ENCODE results near the gene ARHGAP6. TPM values are rescaled to one million over a fixed set of nuclear protein-coding genes. Genes with fewer than 3 reads are reported as not detected.

The ARHGAP6 gene
- total RNA-seq, 6 experiments from 2014 or later = 0.51 to 1.0 (median 0.69) TPM

GRCh38 chrX:11611965-11612364 is 53.8 kb downstream of the ARHGAP6 start:
- no peaks in the 10 kb centered on the region for H3K36me3 Mint-ChIP-seq (ENCODE audit: low read depth)
- no peak for DNase-seq
- H3K9me3 Mint-ChIP-seq = no peaks in the 10 kb centered on the region
- peaks cover 6% of the 10 kb centered on the region; the same call in 1 of the 2 replicates for H3K27me3 Mint-ChIP-seq (ENCODE audit: insufficient read depth)
- H3K27ac Mint-ChIP-seq = no peak overlapping the region
- H3K4me1 Mint-ChIP-seq (ENCODE audit: low read depth) = no peaks in the 10 kb centered on the region
- H3K4me3 Mint-ChIP-seq = no peak overlapping the region
- TF ChIP-seq CTCF (IDR thresholded peaks at IDR 0.05) = no peak

- Mint-ChIP-seq H3K4me1 (ENCODE audit: low read depth) (no peaks in the 10 kb centered on the region), H3K36me3 (ENCODE audit: low read depth) (no peaks in the 10 kb centered on the region)
- DNase-seq = no peak
Measured at GRCh38 chrX:11611161-11611560, 54.6 kb downstream of the ARHGAP6 start.

GRCh38 chrX:11609109-11609508 is 56.6 kb downstream of the ARHGAP6 start:
- Mint-ChIP-seq H3K27me3 (ENCODE audit: insufficient read depth) (peaks cover 6% of the 10 kb centered on the region), H3K4me3 (no peak overlapping the region), H3K9me3 (no peaks in the 10 kb centered on the region), H3K36me3 (ENCODE audit: low read depth) (no peaks in the 10 kb centered on the region), H3K4me1 (ENCODE audit: low read depth) (no peaks in the 10 kb centered on the region), H3K27ac (no peak overlapping the region)
- no peak for DNase-seq
- no peak for TF ChIP-seq CTCF (IDR thresholded peaks at IDR 0.05)

More at GRCh38 chrX:11611161-11611560, 54.6 kb downstream of the ARHGAP6 start:
- Mint-ChIP-seq H3K27me3 (ENCODE audit: insufficient read depth) (peaks cover 6% of the 10 kb centered on the region; the same call in 1 of the 2 replicates), H3K4me3 (no peak overlapping the region), H3K27ac (no peak overlapping the region), H3K9me3 (no peaks in the 10 kb centered on the region)
- TF ChIP-seq CTCF (IDR thresholded peaks at IDR 0.05) = no peak

- Mint-ChIP-seq H3K4me3 (no peak overlapping the region), H3K27ac (no peak overlapping the region), H3K4me1 (ENCODE audit: low read depth) (no peaks in the 10 kb centered on the region), H3K36me3 (ENCODE audit: low read depth) (no peaks in the 10 kb centered on the region), H3K9me3 (no peaks in the 10 kb centered on the region), H3K27me3 (ENCODE audit: insufficient read depth) (peaks cover 3% of the 10 kb centered on the region)
- no peak for DNase-seq
- no peak for TF ChIP-seq CTCF (IDR thresholded peaks at IDR 0.05)
Measured at GRCh38 chrX:11606408-11606807, 59.3 kb downstream of the ARHGAP6 start.

- H3K27ac Mint-ChIP-seq = no peak overlapping the region
- no peaks in the 10 kb centered on the region; the same call in 1 of the 2 replicates for H3K27me3 Mint-ChIP-seq (ENCODE audit: insufficient read depth)
- no peaks in the 10 kb centered on the region for H3K4me1 Mint-ChIP-seq (ENCODE audit: low read depth)
- H3K36me3 Mint-ChIP-seq (ENCODE audit: low read depth) = no peaks in the 10 kb centered on the region
- no peak for DNase-seq
- no peaks in the 10 kb centered on the region for H3K9me3 Mint-ChIP-seq
- no peak overlapping the region for H3K4me3 Mint-ChIP-seq
- TF ChIP-seq CTCF (IDR thresholded peaks at IDR 0.05) = no peak
Measured at GRCh38 chrX:11600578-11600977, 65.1 kb downstream of the ARHGAP6 start.

- Mint-ChIP-seq H3K27me3 (ENCODE audit: insufficient read depth) (no peaks in the 10 kb centered on the region), H3K4me3 (no peak overlapping the region), H3K27ac (no peak overlapping the region), H3K9me3 (no peaks in the 10 kb centered on the region), H3K36me3 (ENCODE audit: low read depth) (no peaks in the 10 kb centered on the region), H3K4me1 (ENCODE audit: low read depth) (no peaks in the 10 kb centered on the region)
- TF ChIP-seq CTCF (IDR thresholded peaks at IDR 0.05) = no peak
- no peak for DNase-seq
Measured at GRCh38 chrX:11597479-11597878, 68.2 kb downstream of the ARHGAP6 start.

Data from HFFc6 (cell line).